ENCODE measurements around the gene TUBB2A.

DNA sequence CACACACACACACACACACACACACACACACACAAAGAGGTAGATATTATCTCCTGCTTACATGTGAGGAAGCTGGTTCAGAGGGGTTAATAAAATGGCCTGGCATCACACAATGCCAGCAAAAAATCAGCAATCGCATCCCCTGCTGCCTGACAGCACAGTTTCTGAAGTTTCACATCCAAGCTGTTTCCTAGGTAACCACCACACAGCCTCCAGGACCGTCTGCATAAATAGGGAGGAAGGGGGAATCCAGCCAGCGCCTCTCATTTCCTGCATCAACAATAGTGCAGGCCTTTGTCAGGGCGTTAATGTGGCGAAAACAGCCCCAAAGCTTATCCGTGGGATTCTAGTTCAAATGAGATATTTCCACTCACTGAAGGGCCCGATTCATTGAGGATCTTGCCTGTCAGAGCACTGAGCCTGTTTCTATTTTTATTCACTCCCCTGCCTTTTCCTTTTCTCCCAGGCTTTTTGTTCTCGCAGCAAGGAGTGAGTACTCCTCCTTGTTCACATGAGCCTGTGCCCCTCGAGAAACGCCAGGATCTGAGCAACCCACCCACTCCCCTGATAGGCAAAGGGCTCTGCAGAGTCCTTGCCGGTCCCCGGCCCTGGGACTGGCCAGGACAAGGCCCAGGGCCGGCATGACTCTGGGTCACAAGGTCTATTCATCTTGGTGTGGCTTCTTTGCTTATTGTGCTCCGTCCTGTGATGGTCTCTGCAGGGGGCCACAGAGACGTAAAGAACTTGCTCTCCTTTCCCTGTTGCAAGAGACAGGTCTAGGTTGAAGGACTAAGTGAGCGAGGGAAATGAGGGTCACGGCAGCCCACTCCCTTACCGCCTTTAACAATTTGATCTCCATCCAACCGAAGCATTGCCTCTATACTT lies 37.4 kb upstream of the TUBB2A start:
- TF ChIP-seq, protein P1, sequence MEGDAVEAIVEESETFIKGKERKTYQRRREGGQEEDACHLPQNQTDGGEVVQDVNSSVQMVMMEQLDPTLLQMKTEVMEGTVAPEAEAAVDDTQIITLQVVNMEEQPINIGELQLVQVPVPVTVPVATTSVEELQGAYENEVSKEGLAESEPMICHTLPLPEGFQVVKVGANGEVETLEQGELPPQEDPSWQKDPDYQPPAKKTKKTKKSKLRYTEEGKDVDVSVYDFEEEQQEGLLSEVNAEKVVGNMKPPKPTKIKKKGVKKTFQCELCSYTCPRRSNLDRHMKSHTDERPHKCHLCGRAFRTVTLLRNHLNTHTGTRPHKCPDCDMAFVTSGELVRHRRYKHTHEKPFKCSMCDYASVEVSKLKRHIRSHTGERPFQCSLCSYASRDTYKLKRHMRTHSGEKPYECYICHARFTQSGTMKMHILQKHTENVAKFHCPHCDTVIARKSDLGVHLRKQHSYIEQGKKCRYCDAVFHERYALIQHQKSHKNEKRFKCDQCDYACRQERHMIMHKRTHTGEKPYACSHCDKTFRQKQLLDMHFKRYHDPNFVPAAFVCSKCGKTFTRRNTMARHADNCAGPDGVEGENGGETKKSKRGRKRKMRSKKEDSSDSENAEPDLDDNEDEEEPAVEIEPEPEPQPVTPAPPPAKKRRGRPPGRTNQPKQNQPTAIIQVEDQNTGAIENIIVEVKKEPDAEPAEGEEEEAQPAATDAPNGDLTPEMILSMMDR (IDR thresholded peaks at IDR 0.05) = no peak
- no peak for TF ChIP-seq POLR2A (IDR thresholded peaks at IDR 0.05)

All from prostate gland (tissue), 2 donors.